GM12864 (cell line): Measurements from ENCODE around the gene ZNF554.
A peak's percentile ranks its signal among the peaks of the same experiment; 100 is the strongest.

ENCODE experiments used
- DNase-seq: peaks from one replicate; pipeline ENCODE4 v3.0.0-alpha.2; 2011; ENCODE audit warnings: low read depth
- H3K4me3 ChIP-seq: 2 replicates; pipeline ENCODE4 v1.5.1; 2011; ENCODE audit warnings: mild to moderate bottlenecking, low read depth, low read length, control low read depth
- CTCF ChIP-seq: IDR thresholded peaks from 2 replicates; pipeline ENCODE4 v1.5.1; 2011; ENCODE audit warnings: low read depth, mild to moderate bottlenecking, moderate library complexity, low read length, control low read depth, inconsistent platforms; ENCODE audit errors: missing control alignments

ZNF554 gene

GRCh38 chr19:2783781-2784145 is 35.9 kb upstream of the ZNF554 start:
- no peak for DNase-seq
- H3K4me3 ChIP-seq = no peak overlapping the region
- TF ChIP-seq CTCF = no peak

GRCh38 chr19:2785244-2785997 is 34.2 kb upstream of the ZNF554 start, which contains the start of gene THOP1:
THOP1 (plus strand) TSS chr19:2785503; CDS start chr19:2785663, 160 bp downstream.
- peak within 1 kb of the TSS; percentile 90 for H3K4me3 ChIP-seq
- DNase-seq = peak; percentile 96
- TF ChIP-seq CTCF = no peak

GRCh38 chr19:2787115-2787514 is 32.6 kb upstream of the ZNF554 start:
- peak overlapping the region; percentile 3; the same call in 1 of the 2 replicates for H3K4me3 ChIP-seq
- no peak for TF ChIP-seq CTCF
- no peak for DNase-seq

- TF ChIP-seq CTCF = no peak
- no peak for DNase-seq
- H3K4me3 ChIP-seq = no peak overlapping the region
Observed at GRCh38 chr19:2788237-2788636, 31.4 kb upstream of the ZNF554 start.

- no peak for TF ChIP-seq CTCF
- no peak for DNase-seq
- no peak overlapping the region for H3K4me3 ChIP-seq
Observed at GRCh38 chr19:2790194-2790556, 29.5 kb upstream of the ZNF554 start.

GRCh38 chr19:2790557-2791271 is 29.0 kb upstream of the ZNF554 start:
- no peak for DNase-seq
- TF ChIP-seq CTCF = no peak
- no peak overlapping the region for H3K4me3 ChIP-seq
